Neural cell (in vitro differentiated cells): ENCODE measurements around the gene SFXN4.

Experiments used
- MXI1 ChIP-seq: fragments of 450-650 bp; conservative IDR thresholded peaks from 2 replicates; pipeline ENCODE4 v1.6.1; 2014; ENCODE audit warnings: antibody characterized with exemption, mild to moderate bottlenecking; ENCODE audit not compliant: poor library complexity, severe bottlenecking
- SMC3 ChIP-seq: fragments of 450-650 bp; conservative IDR thresholded peaks from 2 replicates; pipeline ENCODE4 v1.6.1; 2014; ENCODE audit warnings: antibody characterized with exemption, mild to moderate bottlenecking, moderate library complexity; ENCODE audit not compliant: poor library complexity
- TAF1 ChIP-seq: IDR thresholded peaks from 2 replicates; pipeline ENCODE4 v1.6.1; 2012; ENCODE audit warnings: low read depth
- TF ChIP-seq, protein P1 (sequence below): fragments of 450-650 bp; IDR thresholded peaks from 2 replicates; pipeline ENCODE4 v1.5.1; 2014; ENCODE audit warnings: antibody characterized with exemption, mild to moderate bottlenecking, moderate library complexity; ENCODE audit not compliant: poor library complexity, severe bottlenecking

DNA sequence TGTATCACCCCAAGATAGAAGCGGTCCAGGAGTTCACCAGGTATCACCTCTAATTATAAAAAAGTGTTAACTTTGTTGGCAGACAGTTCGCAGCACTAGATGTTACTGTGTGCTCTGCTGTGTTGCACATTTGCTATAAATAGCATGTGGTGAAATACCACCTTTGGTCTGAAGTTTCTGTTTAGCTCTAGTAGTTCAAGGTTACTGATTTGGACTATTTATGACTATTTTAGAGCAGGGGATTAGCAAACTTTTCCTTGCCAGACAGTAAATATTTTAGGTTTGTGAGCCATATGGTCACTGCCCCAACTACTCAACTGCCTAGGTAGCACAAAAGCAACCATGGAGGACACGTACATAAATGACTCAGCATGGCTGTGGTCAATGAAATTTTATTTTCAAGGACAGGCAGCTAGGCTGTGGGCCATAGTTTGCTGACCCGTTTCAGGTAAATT lies 45.1 kb downstream of the SFXN4 start:
- TF ChIP-seq MXI1 (no peak), SMC3 (no peak), TAF1 (no peak)
- TF ChIP-seq, protein P1, sequence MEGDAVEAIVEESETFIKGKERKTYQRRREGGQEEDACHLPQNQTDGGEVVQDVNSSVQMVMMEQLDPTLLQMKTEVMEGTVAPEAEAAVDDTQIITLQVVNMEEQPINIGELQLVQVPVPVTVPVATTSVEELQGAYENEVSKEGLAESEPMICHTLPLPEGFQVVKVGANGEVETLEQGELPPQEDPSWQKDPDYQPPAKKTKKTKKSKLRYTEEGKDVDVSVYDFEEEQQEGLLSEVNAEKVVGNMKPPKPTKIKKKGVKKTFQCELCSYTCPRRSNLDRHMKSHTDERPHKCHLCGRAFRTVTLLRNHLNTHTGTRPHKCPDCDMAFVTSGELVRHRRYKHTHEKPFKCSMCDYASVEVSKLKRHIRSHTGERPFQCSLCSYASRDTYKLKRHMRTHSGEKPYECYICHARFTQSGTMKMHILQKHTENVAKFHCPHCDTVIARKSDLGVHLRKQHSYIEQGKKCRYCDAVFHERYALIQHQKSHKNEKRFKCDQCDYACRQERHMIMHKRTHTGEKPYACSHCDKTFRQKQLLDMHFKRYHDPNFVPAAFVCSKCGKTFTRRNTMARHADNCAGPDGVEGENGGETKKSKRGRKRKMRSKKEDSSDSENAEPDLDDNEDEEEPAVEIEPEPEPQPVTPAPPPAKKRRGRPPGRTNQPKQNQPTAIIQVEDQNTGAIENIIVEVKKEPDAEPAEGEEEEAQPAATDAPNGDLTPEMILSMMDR = no peak
